A673 (cell line): ENCODE results near the gene ERVH48-1.

Experiments used
- EZH2 ChIP-seq: fragments of 200-600 bp; sonication (generic); IDR thresholded peaks from 2 replicates; pipeline ENCODE4 v1.6.1; 2017; ENCODE audit warnings: borderline replicate concordance, low read depth, mild to moderate bottlenecking, mixed read lengths, antibody characterized with exemption, low read length; ENCODE audit not compliant: poor library complexity, severe bottlenecking
- TF ChIP-seq, protein P1 (sequence below): fragments of 300-800, 200-600 bp; sonication (generic); conservative IDR thresholded peaks from 2 replicates; pipeline ENCODE4 v1.5.1; 2017; ENCODE audit warnings: low read depth, mild to moderate bottlenecking, antibody characterized with exemption, low read length, moderate library complexity, mixed read lengths

DNA sequence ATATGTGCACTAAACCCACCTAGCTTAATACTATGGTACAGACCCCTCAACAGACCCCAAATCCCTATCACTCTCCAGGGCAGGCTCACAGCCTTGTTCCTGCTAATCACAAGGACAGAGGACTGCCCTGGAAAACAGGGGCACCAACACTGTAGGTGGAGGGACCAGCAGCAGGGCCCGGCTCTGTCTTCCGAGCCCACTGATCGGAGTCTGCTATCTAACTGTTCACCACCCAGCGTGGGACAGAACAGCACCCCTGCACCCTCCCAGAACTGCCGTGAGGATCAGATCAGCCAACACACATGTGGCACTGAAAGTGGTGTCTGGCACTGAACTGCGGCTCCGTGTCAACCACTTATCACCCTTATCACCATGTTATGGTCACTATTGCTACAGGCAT is 52.3 kb downstream of the ERVH48-1 start:
- TF ChIP-seq, protein P1, sequence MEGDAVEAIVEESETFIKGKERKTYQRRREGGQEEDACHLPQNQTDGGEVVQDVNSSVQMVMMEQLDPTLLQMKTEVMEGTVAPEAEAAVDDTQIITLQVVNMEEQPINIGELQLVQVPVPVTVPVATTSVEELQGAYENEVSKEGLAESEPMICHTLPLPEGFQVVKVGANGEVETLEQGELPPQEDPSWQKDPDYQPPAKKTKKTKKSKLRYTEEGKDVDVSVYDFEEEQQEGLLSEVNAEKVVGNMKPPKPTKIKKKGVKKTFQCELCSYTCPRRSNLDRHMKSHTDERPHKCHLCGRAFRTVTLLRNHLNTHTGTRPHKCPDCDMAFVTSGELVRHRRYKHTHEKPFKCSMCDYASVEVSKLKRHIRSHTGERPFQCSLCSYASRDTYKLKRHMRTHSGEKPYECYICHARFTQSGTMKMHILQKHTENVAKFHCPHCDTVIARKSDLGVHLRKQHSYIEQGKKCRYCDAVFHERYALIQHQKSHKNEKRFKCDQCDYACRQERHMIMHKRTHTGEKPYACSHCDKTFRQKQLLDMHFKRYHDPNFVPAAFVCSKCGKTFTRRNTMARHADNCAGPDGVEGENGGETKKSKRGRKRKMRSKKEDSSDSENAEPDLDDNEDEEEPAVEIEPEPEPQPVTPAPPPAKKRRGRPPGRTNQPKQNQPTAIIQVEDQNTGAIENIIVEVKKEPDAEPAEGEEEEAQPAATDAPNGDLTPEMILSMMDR, result no peak
- no peak for TF ChIP-seq EZH2
